Endothelial cell of umbilical vein (primary cell): ENCODE data around the gene THAP10. TPM values are rescaled to one million over a fixed set of nuclear protein-coding genes. Genes with fewer than 3 reads are reported as not detected.

ENCODE experiments used
- BruUV-seq: library from RNA; stranded (reverse); fragments of 400-500 nt; replicated peaks from 2 replicates; lab custom pipeline; 2021; lab: Mats Ljungman, UMichigan
- CTCF ChIA-PET: fragments of 300-600, 350-600 bp; sonication (Branson Sonifier 250); formaldehyde crosslinking; loops from one replicate; lab custom pipeline; 2021; ENCODE audit warnings: antibody characterized with exemption, inconsistent platforms; lab: Charles Lee
- POLR2A ChIA-PET: fragments of 300-600, 350-600 bp; sonication (Branson Sonifier 250); formaldehyde crosslinking; loops from one replicate; lab custom pipeline; 2021; ENCODE audit warnings: antibody characterized with exemption, inconsistent platforms; lab: Charles Lee
- DNase-seq: peaks from one replicate; pipeline ENCODE4 v3.0.0-alpha.2; 2011; ENCODE audit warnings: low read depth, low spot score
- FAIRE-seq: peaks from 2 replicates; lab custom pipeline; 2011; peaks lifted over from hg19 to GRCh38; lab: Jason Lieb, UNC
- H2AFZ ChIP-seq: 2 replicates; pipeline ENCODE4 v1.6.0; 2012; ENCODE audit warnings: low read depth, low read length, control low read depth, inconsistent platforms
- H3K27ac ChIP-seq: 2 replicates; pipeline ENCODE4 v1.5.1; 2011; ENCODE audit warnings: low read depth, mild to moderate bottlenecking, control low read depth, low read length, moderate library complexity; ENCODE audit not compliant: insufficient read depth
- H3K27me3 ChIP-seq, 2 experiments: 2 replicates each; pipeline versions ENCODE4 v1.6.0 to v1.6.1; 2011; ENCODE audit warnings: low read length in 2 of 2, mixed read lengths in 1 of 2; ENCODE audit not compliant: control insufficient read depth in 2 of 2, insufficient read depth in 2 of 2
- H3K36me3 ChIP-seq, 2 experiments: 2 replicates in 1 of 2; 3 replicates in 1 of 2; pipeline ENCODE4 v1.5.1; 2011; ENCODE audit warnings: low read length in 2 of 2, mild to moderate bottlenecking in 1 of 2, moderate library complexity in 1 of 2; ENCODE audit not compliant: control insufficient read depth in 2 of 2, insufficient read depth in 2 of 2; ENCODE audit errors: extremely low read depth in 1 of 2
- H3K4me1 ChIP-seq: 3 replicates; pipeline ENCODE4 v1.5.1; 2011; ENCODE audit warnings: mild to moderate bottlenecking, low read length; ENCODE audit not compliant: control insufficient read depth, insufficient read depth; ENCODE audit errors: extremely low read depth
- H3K4me2 ChIP-seq: 2 replicates; pipeline ENCODE4 v1.6.1; 2011; ENCODE audit warnings: low read length, control low read depth, mixed read lengths; ENCODE audit not compliant: insufficient read depth
- H3K4me3 ChIP-seq, 3 experiments: fragments of 200-600 bp in 1 of 3; sonication (generic), shearing (Covaris generic) in 1 of 3; replicated peaks in 1 of 3; 2 replicates each; pipeline ENCODE4 v1.5.1; 2011 to 2016; ENCODE audit warnings: control low read depth in 3 of 3, low read length in 3 of 3, mild to moderate bottlenecking in 2 of 3, inconsistent platforms in 1 of 3, low read depth in 1 of 3, moderate library complexity in 1 of 3; ENCODE audit not compliant: insufficient read depth in 1 of 3
- H3K79me2 ChIP-seq: 2 replicates; pipeline ENCODE4 v1.6.0; 2012; ENCODE audit warnings: low read length, inconsistent platforms; ENCODE audit not compliant: control insufficient read depth, insufficient read depth
- H3K9ac ChIP-seq: replicated peaks from 2 replicates; pipeline ENCODE3; 2011; ENCODE audit warnings: low read length, control low read depth; ENCODE audit not compliant: insufficient read depth; ENCODE audit errors: extremely low read depth
- H3K9me1 ChIP-seq: replicated peaks from 3 replicates; pipeline ENCODE4 v1.6.0; 2011; ENCODE audit warnings: mild to moderate bottlenecking, low read length; ENCODE audit not compliant: control insufficient read depth, insufficient read depth; ENCODE audit errors: extremely low read depth
- H3K9me3 ChIP-seq: replicated peaks from 2 replicates; pipeline ENCODE4 v1.5.1; 2012; ENCODE audit warnings: low read length, inconsistent platforms; ENCODE audit not compliant: control insufficient read depth, insufficient read depth
- H4K20me1 ChIP-seq: replicated peaks from 2 replicates; pipeline ENCODE3; 2011; ENCODE audit warnings: mild to moderate bottlenecking, low read length; ENCODE audit not compliant: control insufficient read depth, insufficient read depth; ENCODE audit errors: extremely low read depth
- FOS ChIP-seq: IDR thresholded peaks from 2 replicates; pipeline ENCODE4 v1.6.1; 2011; ENCODE audit warnings: mild to moderate bottlenecking, low read length, moderate library complexity, borderline replicate concordance; ENCODE audit not compliant: insufficient read depth
- GATA2 ChIP-seq: IDR thresholded peaks from 2 replicates; pipeline ENCODE4 v1.7.0; 2011; ENCODE audit warnings: low read depth, mild to moderate bottlenecking, moderate library complexity, mixed read lengths, low read length; ENCODE audit not compliant: insufficient read length, insufficient read depth
- JUN ChIP-seq: IDR thresholded peaks from 2 replicates; pipeline ENCODE4 v1.6.1; 2011; ENCODE audit warnings: borderline replicate concordance, low read depth; ENCODE audit not compliant: insufficient read length, insufficient read depth
- MYC ChIP-seq: IDR thresholded peaks from one replicate; pipeline ENCODE4 v1.6.1; 2011; ENCODE audit warnings: mild to moderate bottlenecking, low read depth, low read length
- POLR2A ChIP-seq: IDR thresholded peaks from 2 replicates; pipeline ENCODE4 v1.6.1; 2012; ENCODE audit warnings: low read depth, mild to moderate bottlenecking, control low read depth, low read length
- POLR2AphosphoS5 ChIP-seq: IDR thresholded peaks from 2 replicates; pipeline ENCODE4 v1.6.1; 2012; ENCODE audit warnings: low read depth, mild to moderate bottlenecking, control low read depth, low read length, moderate library complexity; ENCODE audit not compliant: insufficient read depth
- dilution Hi-C: fragments of 300-500 bp; cut with MboI; formaldehyde crosslinking; loops from one replicate; pipeline ENCODE4 v1.15.0; 2019; ENCODE audit warnings: low sequenced_read_pairs; ENCODE audit not compliant: extremely low pct_ligation_motif_present
- intact Hi-C: fragments of 100-400 bp; cut with micrococcal nuclease; formaldehyde crosslinking; loops from one replicate; pipeline ENCODE4 v1.10.0; 2022
- polyA plus RNA-seq, 4 experiments: library from polyadenylated mRNA; depleted of rRNA in 3 of 4; stranded (reverse) in 3 of 4; unstranded in 1 of 4; fragments of >200 nt; gene quantifications; 2 replicates each; pipeline versions ENCODE4 v1.2.1 to v1.2.3, GENCODE V29; 2011 to 2012; ENCODE audit warnings: missing spikeins in 1 of 4
- total RNA-seq: library from RNA; stranded (reverse); gene quantifications from 2 replicates; pipeline ENCODE4 v1.2.3, GENCODE V29; 2021

THAP10 gene
- total and polyA plus RNA-seq, 2 donors (not counting 3 experiments of a cell fraction or from before 2014, with no cell fraction given) = 1.7 to 4.0 TPM

DNA sequence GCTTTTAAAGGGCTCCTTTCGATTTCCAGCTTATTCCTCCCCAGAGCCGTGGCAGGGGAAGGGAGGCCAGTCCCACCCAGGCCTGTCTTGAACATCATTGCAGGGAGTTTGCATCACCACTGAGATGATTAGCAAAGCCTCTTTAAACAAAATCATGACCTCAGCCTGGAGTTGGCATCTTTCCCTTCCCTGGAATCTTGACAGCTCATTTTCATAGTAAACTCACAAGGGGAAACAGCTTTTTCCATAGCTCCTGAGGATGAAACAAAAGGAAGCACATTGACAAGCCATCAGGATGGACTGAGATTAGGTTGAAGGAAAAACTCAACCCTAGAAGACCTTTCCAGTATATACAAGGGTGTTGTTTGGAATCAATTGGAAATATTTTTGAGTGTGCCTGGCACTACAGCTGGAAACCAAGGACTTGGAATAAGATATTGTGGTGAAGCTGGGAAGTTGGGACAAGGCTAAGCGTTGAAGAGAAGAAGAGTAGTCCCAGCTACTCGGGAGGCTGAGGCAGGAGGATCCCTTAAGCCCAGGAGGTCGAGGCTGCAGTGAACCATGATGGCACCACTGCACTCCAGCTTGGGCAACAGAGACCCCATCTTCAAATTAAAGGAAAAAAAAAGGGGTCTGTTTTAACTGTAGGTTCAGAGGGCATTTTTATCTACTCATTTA lies 35.2 kb downstream of the THAP10 start:
- peak; percentile 88 for TF ChIP-seq JUN
- TF ChIP-seq FOS = peak; percentile 26
- peak; percentile 55 for TF ChIP-seq GATA2
- TF ChIP-seq MYC = no peak
- no peak for TF ChIP-seq POLR2A
- peak; percentile 19 for TF ChIP-seq POLR2AphosphoS5
- Histone ChIP-seq H3K27ac (peak overlapping the region; percentile 73), H3K9me3 (no peaks in the 10 kb centered on the region), H2AFZ (peak overlapping the region; percentile 55), H3K4me1 (peaks cover 26% of the 10 kb centered on the region), H3K9me1 (no peaks in the 10 kb centered on the region), H3K4me3 (no peak overlapping the region), H3K36me3 (no peaks in the 10 kb centered on the region), H4K20me1 (no peaks in the 10 kb centered on the region), H3K79me2 (peaks cover 4% of the 10 kb centered on the region), H3K4me2 (no peak overlapping the region), H3K27me3 (no peaks in the 10 kb centered on the region), H3K9ac (peak overlapping the region; percentile 49)
- DNase-seq (peak; percentile 99), FAIRE-seq (peak; percentile 91)
- POLR2A ChIA-PET = interaction anchor here (1.0 to 1.2 kb wide), 2 partner anchors 10 to 18 kb away, joined by 3 read pairs; no protein-coding TSS in a partner anchor
- intact Hi-C loops = no loop called here
- TSS peak; percentile 32 for BruUV-seq
- CTCF ChIA-PET = interaction anchor here (0.8 to 9.2 kb wide), 8 partner anchors 13 to 584 kb away, joined by 3 to 72 read pairs (median 4); partner anchors contain the start of genes LRRC49 and THAP10
- dilution Hi-C loops = no loop called here
